Type B pancreatic cell (in vitro differentiated cells): Measurements from ENCODE around the gene TPRN. TPM values are rescaled to one million over a fixed set of nuclear protein-coding genes. Genes with fewer than 3 reads are reported as not detected.

ENCODE experiments used
- DNase-seq: peaks from one replicate; pipeline ENCODE4 v3.0.0; 2021; ENCODE audit warnings: mixed read lengths; ENCODE audit not compliant: unreplicated experiment; ENCODE audit errors: extremely low spot score
- H3K27ac Mint-ChIP-seq: 2 replicates; pipeline ENCODE4 v1.8.0; 2021; ENCODE audit warnings: mild to moderate bottlenecking, mixed read lengths
- H3K27me3 Mint-ChIP-seq: 2 replicates; pipeline ENCODE4 v1.8.0; 2021; ENCODE audit warnings: mixed read lengths
- H3K36me3 Mint-ChIP-seq: 2 replicates; pipeline ENCODE4 v1.8.0; 2021; ENCODE audit warnings: mixed read lengths
- H3K4me1 Mint-ChIP-seq: one replicate; pipeline ENCODE4 v1.8.0; 2021; ENCODE audit warnings: mixed read lengths; ENCODE audit not compliant: unreplicated experiment
- H3K4me3 Mint-ChIP-seq: 2 replicates; pipeline ENCODE4 v1.8.0; 2021; ENCODE audit warnings: mild to moderate bottlenecking, mixed read lengths
- H3K9me3 Mint-ChIP-seq: 2 replicates; pipeline ENCODE4 v1.8.0; 2021; ENCODE audit warnings: mixed read lengths
- total RNA-seq: library from RNA; stranded (reverse); gene quantifications from 2 replicates; pipeline ENCODE4 v1.2.1, GENCODE V29; 2021; ENCODE audit warnings: low replicate concordance
- TF ChIP-seq, protein P1 (sequence below): fragments of 200-600 bp; sonication (generic); conservative IDR thresholded peaks from 2 replicates; pipeline ENCODE4 v1.5.0; 2021; ENCODE audit warnings: antibody characterized with exemption, mild to moderate bottlenecking

TPRN gene
- total RNA-seq, 1 donor from 2014 or later = 24.1 TPM

- H3K27me3 Mint-ChIP-seq = no peaks in the 10 kb centered on the region
- DNase-seq = no peak
- peak overlapping the region; percentile 94 for H3K4me3 Mint-ChIP-seq
- TF ChIP-seq, protein P1, sequence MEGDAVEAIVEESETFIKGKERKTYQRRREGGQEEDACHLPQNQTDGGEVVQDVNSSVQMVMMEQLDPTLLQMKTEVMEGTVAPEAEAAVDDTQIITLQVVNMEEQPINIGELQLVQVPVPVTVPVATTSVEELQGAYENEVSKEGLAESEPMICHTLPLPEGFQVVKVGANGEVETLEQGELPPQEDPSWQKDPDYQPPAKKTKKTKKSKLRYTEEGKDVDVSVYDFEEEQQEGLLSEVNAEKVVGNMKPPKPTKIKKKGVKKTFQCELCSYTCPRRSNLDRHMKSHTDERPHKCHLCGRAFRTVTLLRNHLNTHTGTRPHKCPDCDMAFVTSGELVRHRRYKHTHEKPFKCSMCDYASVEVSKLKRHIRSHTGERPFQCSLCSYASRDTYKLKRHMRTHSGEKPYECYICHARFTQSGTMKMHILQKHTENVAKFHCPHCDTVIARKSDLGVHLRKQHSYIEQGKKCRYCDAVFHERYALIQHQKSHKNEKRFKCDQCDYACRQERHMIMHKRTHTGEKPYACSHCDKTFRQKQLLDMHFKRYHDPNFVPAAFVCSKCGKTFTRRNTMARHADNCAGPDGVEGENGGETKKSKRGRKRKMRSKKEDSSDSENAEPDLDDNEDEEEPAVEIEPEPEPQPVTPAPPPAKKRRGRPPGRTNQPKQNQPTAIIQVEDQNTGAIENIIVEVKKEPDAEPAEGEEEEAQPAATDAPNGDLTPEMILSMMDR = no peak
- no peaks in the 10 kb centered on the region for H3K9me3 Mint-ChIP-seq
- peak overlapping the region; percentile 91 for H3K27ac Mint-ChIP-seq
- peaks cover 6% of the 10 kb centered on the region for H3K36me3 Mint-ChIP-seq
- H3K4me1 Mint-ChIP-seq = peaks cover 27% of the 10 kb centered on the region
Observed at GRCh38 chr9:137204731-137205125, 4.2 kb upstream of the TPRN start.

GRCh38 chr9:137202966-137203365, 2.4 kb upstream of the TPRN start:
- peaks cover 27% of the 10 kb centered on the region for H3K4me1 Mint-ChIP-seq
- DNase-seq = no peak
- H3K27me3 Mint-ChIP-seq = no peaks in the 10 kb centered on the region
- no peak overlapping the region for H3K4me3 Mint-ChIP-seq
- H3K9me3 Mint-ChIP-seq = no peaks in the 10 kb centered on the region
- TF ChIP-seq, protein P1 = no peak
- H3K27ac Mint-ChIP-seq = no peak overlapping the region
- H3K36me3 Mint-ChIP-seq = peaks cover 6% of the 10 kb centered on the region

DNA sequence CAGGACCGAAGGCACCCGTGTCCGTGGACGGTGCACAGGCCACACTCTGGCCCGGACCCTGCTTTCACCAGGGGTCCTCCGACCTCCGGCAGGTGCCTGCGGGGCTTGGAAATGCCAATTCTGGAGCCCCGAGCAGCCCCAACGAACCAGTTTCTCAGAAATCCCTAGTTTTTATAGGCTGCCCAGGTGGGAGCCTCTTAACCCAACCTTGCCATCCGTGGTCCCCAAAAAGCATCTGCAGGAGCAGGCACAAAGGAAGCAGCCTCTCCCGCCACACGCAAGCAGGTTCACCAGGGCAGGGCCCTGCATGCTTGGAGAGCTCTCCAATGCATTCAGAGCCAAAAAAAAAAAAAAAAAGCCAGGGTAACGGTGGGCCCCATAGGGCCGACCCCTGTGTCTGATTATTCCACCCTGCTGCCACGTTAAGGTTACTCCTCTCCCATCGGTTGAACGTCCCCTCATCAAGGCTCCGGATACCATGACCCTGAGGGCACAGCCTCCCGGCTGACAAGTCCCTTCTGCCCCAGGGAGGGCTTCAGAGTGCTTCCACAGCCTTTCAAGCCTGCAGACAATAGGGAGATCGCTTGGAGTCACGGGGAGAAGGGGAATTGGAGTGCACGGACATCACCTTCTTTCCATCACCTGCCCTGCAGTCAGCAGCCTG, 796 bp upstream of the TPRN start:
- TF ChIP-seq, protein P1 = no peak
- DNase-seq = no peak
- Mint-ChIP-seq H3K4me3 (peak overlapping the region; percentile 86), H3K4me1 (peaks cover 19% of the 10 kb centered on the region), H3K36me3 (no peaks in the 10 kb centered on the region), H3K9me3 (no peaks in the 10 kb centered on the region), H3K27me3 (no peaks in the 10 kb centered on the region), H3K27ac (peak overlapping the region; percentile 82)

GRCh38 chr9:137199411-137200121, 975 bp downstream of the TPRN start:
- no peak for DNase-seq
- TF ChIP-seq, protein P1 = no peak
- Mint-ChIP-seq H3K27ac (no peak overlapping the region), H3K4me3 (peak overlapping the region; percentile 88), H3K4me1 (peaks cover 23% of the 10 kb centered on the region), H3K36me3 (no peaks in the 10 kb centered on the region), H3K9me3 (no peaks in the 10 kb centered on the region), H3K27me3 (no peaks in the 10 kb centered on the region)

DNA sequence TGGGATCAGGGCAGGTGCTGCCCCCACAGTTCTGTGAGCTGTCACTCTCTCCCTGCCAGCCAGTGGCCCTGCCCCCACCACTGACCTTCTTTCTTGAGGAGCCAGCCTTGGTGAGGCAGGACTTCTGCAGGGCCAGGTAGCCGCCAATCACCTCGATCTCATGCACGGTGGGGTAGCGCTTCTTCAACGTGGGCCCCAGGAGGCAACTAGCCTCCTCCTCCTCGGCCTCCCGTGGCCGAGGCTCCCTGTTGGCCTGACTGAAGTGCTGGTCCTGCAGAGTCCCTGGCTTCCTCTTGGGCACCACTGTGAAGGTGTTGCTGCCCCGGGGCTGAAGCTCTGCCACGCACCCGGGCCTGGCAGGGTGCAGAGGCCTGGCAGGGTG, 1.6 kb downstream of the TPRN start:
- DNase-seq = no peak
- no peak overlapping the region for H3K27ac Mint-ChIP-seq
- peaks cover 17% of the 10 kb centered on the region for H3K4me1 Mint-ChIP-seq
- TF ChIP-seq, protein P1 = no peak
- no peaks in the 10 kb centered on the region for H3K36me3 Mint-ChIP-seq
- no peaks in the 10 kb centered on the region for H3K27me3 Mint-ChIP-seq
- H3K9me3 Mint-ChIP-seq = no peaks in the 10 kb centered on the region
- H3K4me3 Mint-ChIP-seq = peak overlapping the region; percentile 74
